PC-3 (cell line): ENCODE measurements around the gene GLI3. TPM values are rescaled to one million over a fixed set of nuclear protein-coding genes. Genes with fewer than 3 reads are reported as not detected.

Source experiments
- ATAC-seq: fragments of 200-7000 bp; cut with Tn5 transposase; 2 replicates; pipeline ENCODE4 v1.9.1; 2020; ENCODE audit warnings: mild to moderate bottlenecking, moderate library complexity
- BruUV-seq: library from RNA; stranded (reverse); fragments of 400-500 nt; replicated peaks from 2 replicates; lab custom pipeline; 2021; lab: Mats Ljungman, UMichigan
- CTCF ChIA-PET: fragments of 300-600 bp; sonication (Branson Sonifier 250); formaldehyde crosslinking; loops from one replicate; lab custom pipeline; 2022; ENCODE audit warnings: antibody characterized with exemption; lab: Charles Lee
- POLR2A ChIA-PET: fragments of 300-600 bp; sonication (Branson Sonifier 250); formaldehyde crosslinking; loops from one replicate; lab custom pipeline; 2022; ENCODE audit warnings: antibody characterized with exemption; ENCODE audit not compliant: unreplicated experiment; lab: Charles Lee
- DNase-seq: peaks from one replicate; pipeline ENCODE4 v3.0.0-alpha.2; 2015
- H2AFZ ChIP-seq: fragments of 300-600 bp; sonication (generic); 2 replicates; pipeline ENCODE4 v1.6.0; 2016; ENCODE audit warnings: antibody characterized with exemption, low read length
- H3F3A ChIP-seq: fragments of 300-600 bp; sonication (generic); one replicate; pipeline ENCODE4 v1.6.0; 2017; ENCODE audit warnings: antibody characterized with exemption, low read length, control low read depth, mild to moderate bottlenecking; ENCODE audit not compliant: unreplicated experiment
- H3K27ac ChIP-seq: fragments of 300-600 bp; sonication (generic); 2 replicates; pipeline ENCODE4 v1.5.1; 2016; ENCODE audit warnings: mild to moderate bottlenecking, low read length
- H3K27me3 ChIP-seq: fragments of 300-600 bp; sonication (generic); 2 replicates; pipeline ENCODE4 v1.6.1; 2016; ENCODE audit warnings: low read length, mixed read lengths
- H3K36me3 ChIP-seq: fragments of 300-600 bp; sonication (generic); 2 replicates; pipeline ENCODE4 v1.6.1; 2016; ENCODE audit warnings: low read depth, mixed run types, low read length, mixed read lengths
- H3K4me1 ChIP-seq: fragments of 300-600 bp; sonication (generic); 2 replicates; pipeline ENCODE4 v1.5.1; 2016; ENCODE audit warnings: low read length; ENCODE audit not compliant: insufficient read depth
- H3K4me2 ChIP-seq: fragments of 300-600 bp; sonication (generic); 2 replicates; pipeline ENCODE4 v1.6.0; 2016; ENCODE audit warnings: low read length
- H3K4me3 ChIP-seq: fragments of 300-600 bp; sonication (generic); 2 replicates; pipeline ENCODE4 v1.5.1; 2016; ENCODE audit warnings: mild to moderate bottlenecking, low read length, mixed read lengths
- H3K79me2 ChIP-seq: fragments of 300-600 bp; sonication (generic); 2 replicates; pipeline ENCODE4 v1.6.1; 2017; ENCODE audit warnings: low read length, mixed read lengths
- H3K9ac ChIP-seq: fragments of 300-600 bp; sonication (generic); 2 replicates; pipeline ENCODE4 v1.6.0; 2016; ENCODE audit warnings: mild to moderate bottlenecking, low read length
- H3K9me2 ChIP-seq: fragments of 300-600 bp; sonication (generic); replicated peaks from 2 replicates; pipeline ENCODE4 v1.6.1; 2016; ENCODE audit warnings: mixed run types, low read length, mixed read lengths
- H3K9me3 ChIP-seq: fragments of 300-600 bp; sonication (generic); 2 replicates; pipeline ENCODE4 v1.6.1; 2016; ENCODE audit warnings: low read length, mixed read lengths
- H4K20me1 ChIP-seq: fragments of 300-600 bp; sonication (generic); 2 replicates; pipeline ENCODE4 v1.6.1; 2016; ENCODE audit warnings: low read length, mixed read lengths
- CTCF ChIP-seq: fragments of 300-600 bp; sonication (generic); conservative IDR thresholded peaks from 2 replicates; pipeline ENCODE4 v1.5.1; 2017; ENCODE audit warnings: antibody characterized with exemption, low read depth, mild to moderate bottlenecking, low read length
- EZH2 ChIP-seq: fragments of 300-600 bp; sonication (generic); IDR thresholded peaks from one replicate; pipeline ENCODE4 v1.6.1; 2017; ENCODE audit warnings: antibody characterized with exemption, mild to moderate bottlenecking, low read length; ENCODE audit not compliant: unreplicated experiment
- EZH2phosphoT487 ChIP-seq: fragments of 300-600 bp; sonication (generic); IDR thresholded peaks from 2 replicates; pipeline ENCODE4 v1.6.1; 2018; ENCODE audit warnings: mild to moderate bottlenecking, antibody characterized with exemption, low read length, borderline replicate concordance
- intact Hi-C: fragments of 100-400 bp; cut with micrococcal nuclease; formaldehyde crosslinking; loops from 2 replicates; pipeline ENCODE4 v1.9.0; 2023
- total RNA-seq: library from RNA; depleted of rRNA; stranded (reverse); fragments of >200 nt; gene quantifications from 2 replicates; pipeline ENCODE4 v1.2.3, GENCODE V29; 2014

The GLI3 gene
- total RNA-seq, 1 experiment from 2014 or later, result 3.5 TPM

DNA sequence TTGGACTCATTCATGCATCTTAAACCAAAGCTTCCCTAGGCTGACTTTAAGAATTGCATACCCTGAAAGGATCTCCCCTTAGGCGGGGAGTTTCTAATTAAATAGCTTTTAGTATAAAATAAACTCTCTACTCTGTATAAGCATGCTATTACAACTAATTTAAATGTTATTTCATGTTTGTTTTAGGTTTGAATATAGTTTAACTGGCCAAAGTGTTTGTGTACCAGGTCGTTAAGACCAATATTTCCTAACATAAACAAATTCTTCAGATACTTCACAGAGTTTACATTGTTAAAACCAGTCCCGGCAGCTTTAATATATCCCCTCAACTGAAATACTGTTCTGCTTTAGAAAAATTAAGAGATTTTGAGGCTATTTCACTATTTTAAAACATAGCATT lies 2.3 kb downstream of the GLI3 start:
- no peak overlapping the region for H3K27ac ChIP-seq
- TF ChIP-seq CTCF, result no peak
- no peak for TF ChIP-seq EZH2phosphoT487
- TF ChIP-seq EZH2, result no peak
- 0 out of 2 replicates have a peak, but pooled peaks cover 6% of the 10 kb centered on the region for H4K20me1 ChIP-seq
- BruUV-seq, result no TSS peak
- POLR2A ChIA-PET, result interaction anchor here (0.5 kb wide), 1 partner anchor 1747 kb away, joined by 5 read pairs; no protein-coding TSS in a partner anchor
- no peak for ATAC-seq
- peak overlapping the region; percentile 76; the same call in 1 of the 2 replicates for H3K9ac ChIP-seq
- H3K4me3 ChIP-seq, result peak overlapping the region; percentile 92
- H3K27me3 ChIP-seq, result no peaks in the 10 kb centered on the region
- CTCF ChIA-PET, result no interaction called here
- no peaks in the 10 kb centered on the region for H3K9me2 ChIP-seq
- peaks cover 64% of the 10 kb centered on the region for H3K79me2 ChIP-seq
- H3F3A ChIP-seq, result no peaks in the 10 kb centered on the region
- no peak for DNase-seq
- no peaks in the 10 kb centered on the region for H3K9me3 ChIP-seq
- H3K4me2 ChIP-seq, result peak overlapping the region; percentile 85
- peaks cover 47% of the 10 kb centered on the region for H3K4me1 ChIP-seq
- no peak overlapping the region for H2AFZ ChIP-seq
- intact Hi-C loops, result loop anchor here (2.0 to 10.0 kb wide), 6 partner anchors 48 to 340 kb away; no protein-coding TSS in a partner anchor
- no peaks in the 10 kb centered on the region for H3K36me3 ChIP-seq

DNA sequence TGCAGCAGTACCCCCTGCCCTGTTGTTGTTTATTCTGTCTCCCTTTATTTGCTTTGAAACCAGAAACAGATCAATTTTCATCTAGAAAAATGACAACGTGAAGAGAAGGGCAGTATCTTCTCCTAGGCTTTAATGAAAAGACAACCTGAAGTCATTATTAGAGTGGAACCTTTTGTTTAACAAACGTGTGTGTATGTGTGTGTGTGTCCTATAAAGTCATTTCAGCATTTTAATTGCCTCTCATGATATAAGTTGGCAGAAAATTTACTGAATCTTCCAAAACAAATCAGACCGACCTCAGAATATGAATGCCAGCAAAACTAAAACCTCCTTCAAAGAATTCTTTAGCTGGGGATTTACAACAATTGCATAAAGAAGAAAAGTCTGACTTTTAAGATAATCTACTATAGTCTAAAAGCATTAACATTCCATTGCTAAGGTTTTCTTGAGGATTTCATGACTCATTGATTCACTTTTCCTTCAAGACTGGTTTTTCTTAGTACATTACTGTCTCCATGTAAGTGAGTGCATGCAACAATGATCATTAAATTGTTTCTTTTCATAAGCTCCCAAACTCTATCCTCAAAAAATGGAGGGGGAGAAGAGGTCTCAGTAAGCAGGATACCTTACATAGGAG lies 3.2 kb downstream of the GLI3 start:
- Histone ChIP-seq H4K20me1 (0 out of 2 replicates have a peak, but pooled peaks cover 6% of the 10 kb centered on the region), H3K79me2 (peaks cover 70% of the 10 kb centered on the region), H3K9ac (0 out of 2 replicates have a peak overlapping the region, but pooled peaks have one; percentile 76), H3K27ac (peak overlapping the region; percentile 14), H3K9me3 (no peaks in the 10 kb centered on the region), H2AFZ (no peak overlapping the region), H3K9me2 (no peaks in the 10 kb centered on the region), H3K4me3 (peak overlapping the region; percentile 92), H3K4me2 (peak overlapping the region; percentile 85), H3F3A (no peaks in the 10 kb centered on the region), H3K36me3 (no peaks in the 10 kb centered on the region), H3K27me3 (no peaks in the 10 kb centered on the region), H3K4me1 (peaks cover 46% of the 10 kb centered on the region)
- ChIA-PET POLR2A (interaction anchor here (1.0 kb wide), 1 partner anchor 63 kb away, joined by 6 read pairs; no protein-coding TSS in a partner anchor), CTCF (no interaction called here)
- TSS peak; percentile 11 for BruUV-seq
- TF ChIP-seq EZH2phosphoT487 (no peak), EZH2 (no peak), CTCF (no peak)
- DNase-seq (peak; percentile 51), ATAC-seq (no peak)
- intact Hi-C loops, result loop anchor here (2.0 to 10.0 kb wide), 6 partner anchors 49 to 341 kb away; no protein-coding TSS in a partner anchor

GRCh38 chr7:42233171-42233570 lies 3.8 kb downstream of the GLI3 start:
- ChIA-PET CTCF (interaction anchor here (0.7 kb wide), 1 partner anchor 63 kb away, joined by 3 read pairs; no protein-coding TSS in a partner anchor), POLR2A (interaction anchor here (1.0 kb wide), 1 partner anchor 62 kb away, joined by 6 read pairs; no protein-coding TSS in a partner anchor)
- no peaks in the 10 kb centered on the region for H3K9me2 ChIP-seq
- peaks cover 43% of the 10 kb centered on the region for H3K4me1 ChIP-seq
- H3K36me3 ChIP-seq, result no peaks in the 10 kb centered on the region
- 0 out of 2 replicates have a peak, but pooled peaks have one; percentile 1 for ATAC-seq
- H3K4me2 ChIP-seq, result peak overlapping the region; percentile 85
- no peak overlapping the region for H3K9ac ChIP-seq
- H3K9me3 ChIP-seq, result no peaks in the 10 kb centered on the region
- H3K27ac ChIP-seq, result peak overlapping the region; percentile 10
- DNase-seq, result peak; percentile 31
- H2AFZ ChIP-seq, result no peak overlapping the region
- H3K27me3 ChIP-seq, result no peaks in the 10 kb centered on the region
- no peak for TF ChIP-seq EZH2phosphoT487
- no peak for TF ChIP-seq EZH2
- TF ChIP-seq CTCF, result no peak
- H3K79me2 ChIP-seq, result peaks cover 71% of the 10 kb centered on the region
- BruUV-seq, result no TSS peak
- 0 out of 2 replicates have a peak, but pooled peaks cover 6% of the 10 kb centered on the region for H4K20me1 ChIP-seq
- no peaks in the 10 kb centered on the region for H3F3A ChIP-seq
- intact Hi-C loops, result loop anchor here (2.0 to 10.0 kb wide), 4 partner anchors 61 to 342 kb away; no protein-coding TSS in a partner anchor
- H3K4me3 ChIP-seq, result peak overlapping the region; percentile 92; the same call in 1 of the 2 replicates
